ENCODE results near the gene ZC3H18.

GRCh38 chr16:88578446-88579313 lies 8.5 kb downstream of the ZC3H18 start:
- TF ChIP-seq CTCF (conservative IDR thresholded peaks at IDR 0.05; ENCODE audit: low read depth in 2 of 2) (no peak), POLR2AphosphoS5 (IDR thresholded peaks at IDR 0.05; ENCODE audit: low read depth) (no peak), EZH2 (IDR thresholded peaks at IDR 0.05; ENCODE audit: low read depth, unreplicated experiment) (no peak), EZH2phosphoT487 (IDR thresholded peaks at IDR 0.05; ENCODE audit: unreplicated experiment) (no peak), REST (IDR thresholded peaks at IDR 0.05; ENCODE audit: unreplicated experiment) (no peak), CREB1 (CRISPR knock-in tag; IDR thresholded peaks at IDR 0.05; ENCODE audit: low read depth) (no peak), ZNF114 (CRISPR knock-in tag; IDR thresholded peaks at IDR 0.05) (no peak), ETS1 (IDR thresholded peaks at IDR 0.05) (no peak), JUNB (IDR thresholded peaks at IDR 0.05; ENCODE audit: unreplicated experiment) (no peak)
